Epithelial cell of esophagus (primary cell): Measurements from ENCODE around the gene GSC.

Source experiments
- DNase-seq: peaks from one replicate; pipeline ENCODE4 v3.0.0; 2010; ENCODE audit warnings: low read depth
- H3K4me3 ChIP-seq: 2 replicates; pipeline ENCODE4 v1.5.1; 2011; ENCODE audit warnings: mild to moderate bottlenecking, low read length, control low read depth
- TF ChIP-seq, protein P1 (sequence below): IDR thresholded peaks from 2 replicates; pipeline ENCODE4 v1.5.1; 2011; ENCODE audit warnings: low read depth, mild to moderate bottlenecking, low read length, control low read depth, inconsistent platforms; ENCODE audit not compliant: insufficient read depth; ENCODE audit errors: missing control alignments

The GSC gene

DNA sequence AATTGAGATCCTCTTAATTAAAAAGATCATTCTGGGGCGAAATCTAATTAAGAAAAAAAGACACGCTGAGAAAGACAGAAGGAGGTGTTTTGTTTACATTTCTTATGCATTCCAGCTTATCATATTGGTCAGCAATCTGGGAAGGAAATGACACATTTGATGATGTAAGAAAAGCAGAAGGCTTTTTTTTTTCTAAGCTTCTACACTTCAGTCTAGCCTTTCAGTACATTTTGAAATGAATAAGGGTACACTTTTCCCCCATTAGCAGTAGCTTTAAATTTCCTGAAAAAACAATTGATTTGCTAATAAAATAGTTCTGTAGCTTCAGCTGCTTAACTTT is 5.9 kb upstream of the GSC start:
- H3K4me3 ChIP-seq, result no peak overlapping the region
- DNase-seq, result no peak
- TF ChIP-seq, protein P1, sequence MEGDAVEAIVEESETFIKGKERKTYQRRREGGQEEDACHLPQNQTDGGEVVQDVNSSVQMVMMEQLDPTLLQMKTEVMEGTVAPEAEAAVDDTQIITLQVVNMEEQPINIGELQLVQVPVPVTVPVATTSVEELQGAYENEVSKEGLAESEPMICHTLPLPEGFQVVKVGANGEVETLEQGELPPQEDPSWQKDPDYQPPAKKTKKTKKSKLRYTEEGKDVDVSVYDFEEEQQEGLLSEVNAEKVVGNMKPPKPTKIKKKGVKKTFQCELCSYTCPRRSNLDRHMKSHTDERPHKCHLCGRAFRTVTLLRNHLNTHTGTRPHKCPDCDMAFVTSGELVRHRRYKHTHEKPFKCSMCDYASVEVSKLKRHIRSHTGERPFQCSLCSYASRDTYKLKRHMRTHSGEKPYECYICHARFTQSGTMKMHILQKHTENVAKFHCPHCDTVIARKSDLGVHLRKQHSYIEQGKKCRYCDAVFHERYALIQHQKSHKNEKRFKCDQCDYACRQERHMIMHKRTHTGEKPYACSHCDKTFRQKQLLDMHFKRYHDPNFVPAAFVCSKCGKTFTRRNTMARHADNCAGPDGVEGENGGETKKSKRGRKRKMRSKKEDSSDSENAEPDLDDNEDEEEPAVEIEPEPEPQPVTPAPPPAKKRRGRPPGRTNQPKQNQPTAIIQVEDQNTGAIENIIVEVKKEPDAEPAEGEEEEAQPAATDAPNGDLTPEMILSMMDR, result no peak

DNA sequence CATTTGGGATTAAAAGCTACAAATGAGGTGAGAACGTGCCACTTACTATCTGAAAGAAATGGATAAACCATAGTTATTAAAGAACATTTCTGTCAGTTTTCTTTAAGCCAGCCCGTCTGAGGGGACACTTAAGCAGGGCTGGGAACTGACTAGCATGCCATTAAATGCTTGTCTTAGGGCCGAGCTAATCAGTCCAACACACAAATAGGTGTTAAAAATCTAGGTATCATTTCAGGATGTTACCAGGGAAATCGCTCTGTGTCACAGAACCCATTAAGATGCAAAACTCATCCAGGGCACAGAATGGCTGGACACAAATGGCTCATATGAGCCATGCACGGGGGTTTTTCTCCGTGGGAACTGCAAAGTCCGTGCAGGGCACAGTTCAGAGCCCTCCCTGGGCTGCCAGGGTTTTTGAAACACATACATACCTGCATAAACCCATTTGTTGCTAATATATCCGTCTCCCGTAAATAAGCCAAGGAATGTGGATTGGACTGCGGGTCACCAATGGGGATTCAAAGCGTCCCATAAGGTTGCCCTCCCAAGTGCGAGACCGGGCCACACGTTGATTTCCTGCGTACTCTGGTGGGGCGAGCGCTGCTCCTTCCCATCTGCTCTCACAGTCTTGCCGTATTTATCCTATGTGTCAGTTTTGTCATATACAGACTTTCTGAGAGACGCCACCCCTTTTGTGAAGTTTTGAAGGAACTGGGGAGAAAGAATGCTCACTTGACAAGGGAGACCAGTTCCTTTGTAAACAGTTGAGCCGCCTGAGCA is 5.4 kb upstream of the GSC start:
- TF ChIP-seq, protein P1, result no peak
- no peak overlapping the region for H3K4me3 ChIP-seq
- DNase-seq, result no peak

DNA sequence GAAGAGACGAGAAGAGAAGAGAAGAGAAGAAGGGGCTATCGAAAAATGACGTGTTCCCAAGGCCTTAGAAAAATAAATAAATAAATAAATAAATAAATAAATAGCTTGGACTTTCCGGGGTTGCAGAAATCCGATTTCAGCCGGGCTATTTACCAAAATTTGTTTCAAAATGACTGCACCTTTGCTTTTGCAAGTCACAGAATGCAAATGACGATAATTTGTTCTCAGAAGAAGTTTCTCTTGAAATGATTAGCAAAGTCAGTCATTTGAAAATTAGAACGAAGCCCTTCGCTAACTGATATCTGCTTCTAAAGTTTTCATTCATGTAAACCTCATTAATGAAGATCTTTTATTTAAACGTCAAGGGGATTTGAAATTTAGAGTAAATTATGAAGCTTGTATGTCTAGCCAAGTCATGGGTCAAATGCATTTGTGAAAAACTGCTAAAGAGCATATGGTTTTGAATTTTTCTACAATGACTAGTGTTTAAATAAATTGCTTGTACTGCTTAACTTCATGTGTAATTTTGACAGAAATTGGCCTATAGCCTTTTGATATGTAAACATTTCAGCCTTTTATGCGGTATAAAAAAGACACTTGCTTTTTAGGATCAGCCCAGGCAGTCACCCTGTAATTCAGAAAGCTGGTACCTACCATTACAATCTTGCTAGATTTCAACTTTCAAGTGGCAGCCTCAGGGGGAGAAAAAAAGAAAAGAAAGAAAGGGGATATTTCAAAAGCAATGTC is 4.6 kb upstream of the GSC start:
- DNase-seq, result no peak
- TF ChIP-seq, protein P1, result no peak
- H3K4me3 ChIP-seq, result no peak overlapping the region

DNA sequence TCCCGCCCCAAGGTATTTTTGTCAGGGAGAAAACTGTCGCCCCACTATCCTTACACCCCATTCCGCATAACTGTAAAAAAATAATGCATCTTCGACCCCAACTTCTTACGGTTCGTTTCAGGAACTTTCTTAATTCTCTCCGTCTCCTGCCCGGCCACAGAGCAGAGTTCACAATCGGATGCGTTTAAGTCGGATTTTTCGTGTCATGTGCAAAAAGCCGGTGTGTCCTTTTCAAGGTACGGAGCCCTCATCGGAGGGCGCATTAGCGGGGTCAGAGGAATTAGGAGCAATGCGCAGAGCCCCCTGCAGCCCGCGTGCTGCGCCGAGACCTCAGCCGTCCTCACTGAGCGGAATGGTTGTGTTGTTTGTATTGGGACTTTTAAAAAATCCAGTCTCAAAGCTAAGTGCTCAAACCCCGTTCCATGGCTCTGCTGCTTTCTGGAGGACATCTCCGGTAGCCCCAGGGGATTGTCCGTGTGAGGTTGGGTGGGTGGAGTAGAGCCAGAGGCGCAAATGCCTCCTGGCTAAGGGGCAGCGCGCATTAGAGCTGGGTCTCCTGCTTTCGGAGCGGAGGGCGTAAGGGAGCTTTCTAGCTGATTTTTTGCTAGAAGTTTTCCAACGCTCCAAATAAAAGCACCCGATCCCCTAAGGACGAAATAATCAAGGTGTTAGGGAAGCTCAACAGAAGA is 3.9 kb upstream of the GSC start:
- TF ChIP-seq, protein P1, result no peak
- no peak overlapping the region for H3K4me3 ChIP-seq
- DNase-seq, result no peak

DNA sequence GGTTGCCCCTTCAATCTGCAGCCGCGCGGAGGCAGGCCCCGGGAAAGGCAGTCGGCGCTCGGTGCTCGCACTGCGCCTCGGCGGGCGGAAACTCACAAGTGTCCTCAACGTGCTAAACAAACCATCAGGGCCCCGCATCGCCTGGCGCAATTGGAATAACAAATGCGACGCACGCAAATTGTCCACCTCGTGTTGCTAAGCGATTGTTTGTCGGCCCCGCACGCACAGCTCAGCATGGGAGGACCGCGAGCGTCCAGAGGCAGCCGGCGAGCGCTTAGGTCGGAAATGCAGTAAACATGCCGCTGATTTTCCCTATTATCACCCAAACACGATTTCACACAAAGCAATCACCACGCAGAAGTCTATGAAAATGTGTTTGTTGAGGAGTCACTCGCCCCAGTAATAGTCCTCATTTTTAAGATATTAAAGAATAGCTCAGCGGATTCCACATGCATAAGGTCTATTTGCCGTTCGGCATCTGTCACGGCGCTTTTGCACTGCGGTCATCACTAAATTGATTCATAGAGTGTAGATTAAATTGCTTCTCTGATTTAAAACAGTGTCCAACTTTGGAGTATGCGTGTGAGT is 3.2 kb upstream of the GSC start:
- TF ChIP-seq, protein P1, result no peak
- H3K4me3 ChIP-seq, result no peak overlapping the region

DNA sequence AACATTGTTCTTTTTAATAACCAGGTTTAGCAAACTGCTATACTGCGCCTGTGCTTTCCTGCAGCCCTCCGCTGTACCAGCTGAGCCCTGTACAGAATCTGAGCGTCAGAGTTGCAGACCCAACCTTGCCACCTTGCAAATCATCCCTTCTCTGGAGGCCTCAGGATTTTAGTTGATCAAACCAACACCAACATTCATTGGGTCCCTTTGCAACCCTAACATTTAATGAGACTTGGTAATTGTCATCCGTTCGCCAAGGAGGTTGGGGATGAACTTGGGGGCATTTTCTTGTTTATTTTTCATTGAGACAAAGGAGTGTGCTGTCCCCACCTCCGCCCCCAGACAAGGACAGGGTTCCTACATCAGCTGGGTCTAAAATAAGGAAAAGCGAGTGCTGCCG is 2.6 kb upstream of the GSC start:
- DNase-seq, result no peak
- no peak overlapping the region for H3K4me3 ChIP-seq
- TF ChIP-seq, protein P1, result no peak

More for the DNA sequence above, 3.2 kb upstream of the GSC start:
- no peak for DNase-seq
